ENCODE data around the gene PMPCA. TPM values are rescaled to one million over a fixed set of nuclear protein-coding genes. Genes with fewer than 3 reads are reported as not detected.
A peak's percentile ranks its signal among the peaks of the same experiment; 100 is the strongest.

Gene PMPCA
- polyA plus RNA-seq, 1 of the 3 experiments (the other 2 are of a cell fraction): 125 TPM

DNA sequence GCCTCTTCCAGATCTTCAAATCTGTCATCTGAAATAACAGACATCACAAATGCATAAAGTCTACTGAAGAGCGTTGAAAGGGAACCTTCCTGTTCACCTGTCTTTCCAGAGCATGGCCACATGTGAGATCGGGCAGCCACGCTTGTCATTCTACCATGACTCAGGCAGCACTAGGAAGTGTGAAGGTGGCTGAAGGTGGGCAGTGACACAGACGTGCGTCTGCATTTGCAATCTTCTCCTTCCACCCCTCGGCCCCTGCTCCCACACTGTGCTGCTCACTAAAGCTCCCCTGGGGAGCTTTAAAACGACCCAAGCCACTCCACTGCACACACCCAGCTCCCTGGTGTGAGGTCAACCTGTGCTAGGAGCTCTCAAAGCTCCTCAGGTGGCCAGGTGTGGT lies 2.5 kb upstream of the PMPCA start:
- H3K9me3 ChIP-seq: no peaks in the 10 kb centered on the region
- no peak overlapping the region for H3K4me2 ChIP-seq
- peaks cover 48% of the 10 kb centered on the region for H3K79me2 ChIP-seq (ENCODE audit: insufficient read depth)
- H3K9me2 ChIP-seq: no peaks in the 10 kb centered on the region
- no peak overlapping the region for H2AFZ ChIP-seq (ENCODE audit: low read depth)
- TF ChIP-seq FOSL2 (IDR thresholded peaks at IDR 0.05; ENCODE audit: borderline replicate concordance, low read depth) (no peak), FOXJ3 (CRISPR knock-in tag; IDR thresholded peaks at IDR 0.05) (no peak), EZH2phosphoT487 (IDR thresholded peaks at IDR 0.05; ENCODE audit: borderline replicate concordance, low read depth) (no peak), TCF12 (IDR thresholded peaks at IDR 0.05) (no peak), GATA2 (CRISPR knock-in tag; IDR thresholded peaks at IDR 0.05) (no peak), FOXM1 (IDR thresholded peaks at IDR 0.05; ENCODE audit: low read depth) (no peak), RAD21 (IDR thresholded peaks at IDR 0.05; ENCODE audit: low read length) (no peak), JUND (IDR thresholded peaks at IDR 0.05) (no peak), SMC3 (IDR thresholded peaks at IDR 0.05; ENCODE audit: low read depth, low read length) (no peak)
- TF ChIP-seq, protein P1, sequence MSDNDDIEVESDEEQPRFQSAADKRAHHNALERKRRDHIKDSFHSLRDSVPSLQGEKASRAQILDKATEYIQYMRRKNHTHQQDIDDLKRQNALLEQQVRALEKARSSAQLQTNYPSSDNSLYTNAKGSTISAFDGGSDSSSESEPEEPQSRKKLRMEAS (IDR thresholded peaks at IDR 0.05; ENCODE audit: low read depth): no peak
- no peak for DNase-seq
- H3F3A ChIP-seq (replicated peaks; ENCODE audit: insufficient read depth): peaks cover 9% of the 10 kb centered on the region
- H3K4me3 ChIP-seq (ENCODE audit: low read depth in 2 of 2, low read length in 1 of 2): no peak overlapping the region
- H3K36me3 ChIP-seq (replicated peaks in 1 of 2; ENCODE audit: control insufficient read depth in 1 of 2, insufficient read depth in 2 of 2, low read length in 1 of 2): peaks cover 21 to 54% of the 10 kb centered on the region in 2 experiments
- peaks cover 16 to 24% of the 10 kb centered on the region in 2 experiments for H3K4me1 ChIP-seq (ENCODE audit: control insufficient read depth in 1 of 2, insufficient read depth in 2 of 2, low read depth in 1 of 2, low read length in 1 of 2)
- no peak overlapping the region for H3K9ac ChIP-seq
- H3K27me3 ChIP-seq (ENCODE audit: insufficient read depth): no peaks in the 10 kb centered on the region
- ChIA-PET CTCF (interaction anchor here (2.6 to 3.6 kb wide), 2 partner anchors 7 to 43 kb away, joined by 20 to 26 read pairs; partner anchors contain the start of genes DNLZ and SNAPC4), POLR2A (no interaction called here)
- H4K20me1 ChIP-seq (ENCODE audit: insufficient read depth): peaks cover 7% of the 10 kb centered on the region
- WGBS (ENCODE audit: low lambda C conversion rate): 91% methylated on average over 7 of the region's 7 CpGs
- no peak overlapping the region for H3K27ac ChIP-seq (ENCODE audit: low read depth in 2 of 2, low read length in 1 of 2)

- H3K4me3 ChIP-seq (ENCODE audit: low read depth in 2 of 2, low read length in 1 of 2): peak overlapping the region; percentile 82 to 98
- peaks cover 16 to 24% of the 10 kb centered on the region in 2 experiments for H3K4me1 ChIP-seq (ENCODE audit: control insufficient read depth in 1 of 2, insufficient read depth in 2 of 2, low read depth in 1 of 2, low read length in 1 of 2)
- peak overlapping the region; percentile 47 to 67; a peak in 3 of 4 replicates for H3K27ac ChIP-seq (ENCODE audit: low read depth in 2 of 2, low read length in 1 of 2)
- H3K36me3 ChIP-seq (replicated peaks in 1 of 2; ENCODE audit: control insufficient read depth in 1 of 2, insufficient read depth in 2 of 2, low read length in 1 of 2): peaks cover 30 to 56% of the 10 kb centered on the region in 2 experiments
- H3K79me2 ChIP-seq (ENCODE audit: insufficient read depth): peaks cover 66% of the 10 kb centered on the region
- H3K9me3 ChIP-seq: no peaks in the 10 kb centered on the region
- 0 out of 2 replicates have a peak overlapping the region, but pooled peaks have one; percentile 79 for H2AFZ ChIP-seq (ENCODE audit: low read depth)
- WGBS (ENCODE audit: low lambda C conversion rate): 16% methylated on average over 35 of the region's 71 CpGs
- H3K27me3 ChIP-seq (ENCODE audit: insufficient read depth): no peaks in the 10 kb centered on the region
- no peaks in the 10 kb centered on the region for H3K9me2 ChIP-seq
- peak; percentile 80 for DNase-seq
- peaks cover 9% of the 10 kb centered on the region for H3F3A ChIP-seq (replicated peaks; ENCODE audit: insufficient read depth)
- H3K4me2 ChIP-seq: peak overlapping the region; percentile 99
- peaks cover 7% of the 10 kb centered on the region for H4K20me1 ChIP-seq (ENCODE audit: insufficient read depth)
- H3K9ac ChIP-seq: peak overlapping the region; percentile 79
- ChIA-PET CTCF (interaction anchor here (0.8 to 3.6 kb wide), 9 partner anchors 9 to 199 kb away, joined by 3 to 26 read pairs (median 3); partner anchors contain the start of genes DNLZ and SNAPC4), POLR2A (interaction anchor here (0.7 to 1.4 kb wide), 4 partner anchors 9 to 83 kb away, joined by 3 to 5 read pairs (median 4); partner anchors contain the start of gene DNLZ)
- TF ChIP-seq SIN3A (IDR thresholded peaks at IDR 0.05; ENCODE audit: borderline replicate concordance, low read depth, low read length) (0 out of 2 replicates have a peak, but pooled peaks have one; percentile 45), MXI1 (IDR thresholded peaks at IDR 0.05; ENCODE audit: low read depth, low read length) (peak; percentile 97)
- TF ChIP-seq, protein P2, sequence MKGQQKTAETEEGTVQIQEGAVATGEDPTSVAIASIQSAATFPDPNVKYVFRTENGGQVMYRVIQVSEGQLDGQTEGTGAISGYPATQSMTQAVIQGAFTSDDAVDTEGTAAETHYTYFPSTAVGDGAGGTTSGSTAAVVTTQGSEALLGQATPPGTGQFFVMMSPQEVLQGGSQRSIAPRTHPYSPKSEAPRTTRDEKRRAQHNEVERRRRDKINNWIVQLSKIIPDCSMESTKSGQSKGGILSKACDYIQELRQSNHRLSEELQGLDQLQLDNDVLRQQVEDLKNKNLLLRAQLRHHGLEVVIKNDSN (IDR thresholded peaks at IDR 0.05; ENCODE audit: borderline replicate concordance, low read depth): no peak
- TF ChIP-seq, protein P1 (IDR thresholded peaks at IDR 0.05; ENCODE audit: low read depth): peak; percentile 89
Measured at GRCh38 chr9:136409557-136410455, 652 bp upstream of the PMPCA start.

Measured in SK-N-SH (cell line).